SK-N-SH treated with all-trans-retinoic acid at 6 μM for 48 hours (cell line): Measurements from ENCODE around the gene DIP2C.

ENCODE experiments used
- ARNTL ChIP-seq: fragments of 450-650 bp; formaldehyde crosslinking; IDR thresholded peaks from 2 replicates; pipeline ENCODE4 v1.5.0; 2020; ENCODE audit warnings: low read depth, mild to moderate bottlenecking, moderate library complexity, borderline replicate concordance
- CSDC2 ChIP-seq: fragments of 250-450 bp; sonication (Bioruptor Pico); IDR thresholded peaks from 2 replicates; pipeline ENCODE4 v1.5.0; 2020; ENCODE audit warnings: mild to moderate bottlenecking, moderate library complexity
- ESRRG ChIP-seq: fragments of 250-450 bp; sonication (Bioruptor Pico); IDR thresholded peaks from 2 replicates; pipeline ENCODE4 v1.6.1; 2021; ENCODE audit warnings: mild to moderate bottlenecking
- OSR1 ChIP-seq: fragments of 250-450 bp; sonication (Bioruptor Pico); IDR thresholded peaks from 2 replicates; pipeline ENCODE4 v1.8.0; 2022; ENCODE audit warnings: moderate library complexity, mild to moderate bottlenecking, inconsistent platforms
- PPARA ChIP-seq: fragments of 250-450 bp; sonication (Bioruptor Pico); IDR thresholded peaks from 2 replicates; pipeline ENCODE4 v1.5.0; 2020; ENCODE audit warnings: mild to moderate bottlenecking, borderline replicate concordance
- ZFP3 ChIP-seq: fragments of 250-450 bp; sonication (Bioruptor Pico); IDR thresholded peaks from 2 replicates; pipeline ENCODE4 v1.5.0; 2020; ENCODE audit warnings: mild to moderate bottlenecking, moderate library complexity
- ZFP30 ChIP-seq: fragments of 450-650 bp; formaldehyde crosslinking; IDR thresholded peaks from 2 replicates; pipeline ENCODE4 v1.5.0; 2022; ENCODE audit warnings: mild to moderate bottlenecking, moderate library complexity
- ZNF70 ChIP-seq: fragments of 450-650 bp; formaldehyde crosslinking; IDR thresholded peaks from 2 replicates; pipeline ENCODE4 v1.5.0; 2020; ENCODE audit warnings: mild to moderate bottlenecking, moderate library complexity
- ZNF8 ChIP-seq: fragments of 450-650 bp; formaldehyde crosslinking; IDR thresholded peaks from 2 replicates; pipeline ENCODE4 v1.5.0; 2020; ENCODE audit warnings: mild to moderate bottlenecking, moderate library complexity
- TF ChIP-seq, protein P1 (sequence below): fragments of 250-450 bp; sonication (Bioruptor Pico); IDR thresholded peaks from 2 replicates; pipeline ENCODE4 v1.5.0; 2020; ENCODE audit warnings: mild to moderate bottlenecking, moderate library complexity
- TF ChIP-seq, protein P2 (sequence below): fragments of 250-450 bp; sonication (Bioruptor Pico); IDR thresholded peaks from 2 replicates; pipeline ENCODE4 v1.8.0; 2020; ENCODE audit warnings: mild to moderate bottlenecking, moderate library complexity, borderline replicate concordance
- TF ChIP-seq, protein P3 (sequence below): fragments of 250-450 bp; sonication (Bioruptor Pico); IDR thresholded peaks from 2 replicates; pipeline ENCODE4 v1.8.0; 2021; ENCODE audit warnings: low read depth, mild to moderate bottlenecking, moderate library complexity, borderline replicate concordance

DNA sequence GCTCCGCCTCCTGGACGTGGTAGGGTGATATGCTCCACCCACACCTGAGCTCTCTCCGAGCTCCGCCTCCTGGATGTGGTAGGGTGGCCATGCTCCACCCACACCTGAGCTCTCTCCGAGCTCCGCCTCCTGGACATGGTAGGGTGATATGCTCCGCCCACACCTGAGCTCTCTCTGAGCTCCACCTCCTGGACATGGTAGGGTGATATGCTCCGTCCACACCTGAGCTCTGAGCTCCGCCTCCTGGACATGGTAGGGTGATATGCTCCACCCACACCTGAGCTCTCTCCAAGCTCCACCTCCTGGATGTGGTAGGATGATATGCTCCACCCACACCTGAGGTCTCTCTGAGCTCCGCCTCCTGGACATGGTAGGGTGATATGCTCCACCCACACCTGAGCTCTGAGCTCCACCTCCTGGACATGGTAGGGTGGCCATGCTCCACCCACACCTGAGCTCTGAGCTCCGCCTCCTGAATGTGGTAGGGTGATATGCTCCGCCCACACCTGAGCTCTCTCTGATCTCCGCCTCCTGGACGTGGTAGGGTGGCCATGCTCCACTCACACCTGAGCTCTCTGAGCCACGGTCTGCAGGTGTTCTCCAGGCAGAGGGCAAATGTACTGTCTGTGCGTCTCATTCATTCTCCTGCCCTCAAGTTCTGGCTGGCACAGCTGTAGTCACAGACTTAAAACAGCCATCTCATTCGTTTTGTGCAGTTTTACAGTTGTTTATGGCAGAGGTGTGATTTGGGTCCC lies 252.4 kb downstream of the DIP2C start:
- TF ChIP-seq ZFP3 (CRISPR knock-in tag) (no peak), ARNTL (CRISPR knock-in tag) (no peak), ZNF70 (CRISPR knock-in tag) (no peak), CSDC2 (no peak), ESRRG (no peak), PPARA (no peak), ZFP30 (CRISPR knock-in tag) (no peak), ZNF8 (no peak), OSR1 (CRISPR knock-in tag) (no peak)
- TF ChIP-seq, protein P1, sequence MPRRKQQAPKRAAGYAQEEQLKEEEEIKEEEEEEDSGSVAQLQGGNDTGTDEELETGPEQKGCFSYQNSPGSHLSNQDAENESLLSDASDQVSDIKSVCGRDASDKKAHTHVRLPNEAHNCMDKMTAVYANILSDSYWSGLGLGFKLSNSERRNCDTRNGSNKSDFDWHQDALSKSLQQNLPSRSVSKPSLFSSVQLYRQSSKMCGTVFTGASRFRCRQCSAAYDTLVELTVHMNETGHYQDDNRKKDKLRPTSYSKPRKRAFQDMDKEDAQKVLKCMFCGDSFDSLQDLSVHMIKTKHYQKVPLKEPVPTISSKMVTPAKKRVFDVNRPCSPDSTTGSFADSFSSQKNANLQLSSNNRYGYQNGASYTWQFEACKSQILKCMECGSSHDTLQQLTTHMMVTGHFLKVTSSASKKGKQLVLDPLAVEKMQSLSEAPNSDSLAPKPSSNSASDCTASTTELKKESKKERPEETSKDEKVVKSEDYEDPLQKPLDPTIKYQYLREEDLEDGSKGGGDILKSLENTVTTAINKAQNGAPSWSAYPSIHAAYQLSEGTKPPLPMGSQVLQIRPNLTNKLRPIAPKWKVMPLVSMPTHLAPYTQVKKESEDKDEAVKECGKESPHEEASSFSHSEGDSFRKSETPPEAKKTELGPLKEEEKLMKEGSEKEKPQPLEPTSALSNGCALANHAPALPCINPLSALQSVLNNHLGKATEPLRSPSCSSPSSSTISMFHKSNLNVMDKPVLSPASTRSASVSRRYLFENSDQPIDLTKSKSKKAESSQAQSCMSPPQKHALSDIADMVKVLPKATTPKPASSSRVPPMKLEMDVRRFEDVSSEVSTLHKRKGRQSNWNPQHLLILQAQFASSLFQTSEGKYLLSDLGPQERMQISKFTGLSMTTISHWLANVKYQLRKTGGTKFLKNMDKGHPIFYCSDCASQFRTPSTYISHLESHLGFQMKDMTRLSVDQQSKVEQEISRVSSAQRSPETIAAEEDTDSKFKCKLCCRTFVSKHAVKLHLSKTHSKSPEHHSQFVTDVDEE, result no peak
- TF ChIP-seq, protein P2, sequence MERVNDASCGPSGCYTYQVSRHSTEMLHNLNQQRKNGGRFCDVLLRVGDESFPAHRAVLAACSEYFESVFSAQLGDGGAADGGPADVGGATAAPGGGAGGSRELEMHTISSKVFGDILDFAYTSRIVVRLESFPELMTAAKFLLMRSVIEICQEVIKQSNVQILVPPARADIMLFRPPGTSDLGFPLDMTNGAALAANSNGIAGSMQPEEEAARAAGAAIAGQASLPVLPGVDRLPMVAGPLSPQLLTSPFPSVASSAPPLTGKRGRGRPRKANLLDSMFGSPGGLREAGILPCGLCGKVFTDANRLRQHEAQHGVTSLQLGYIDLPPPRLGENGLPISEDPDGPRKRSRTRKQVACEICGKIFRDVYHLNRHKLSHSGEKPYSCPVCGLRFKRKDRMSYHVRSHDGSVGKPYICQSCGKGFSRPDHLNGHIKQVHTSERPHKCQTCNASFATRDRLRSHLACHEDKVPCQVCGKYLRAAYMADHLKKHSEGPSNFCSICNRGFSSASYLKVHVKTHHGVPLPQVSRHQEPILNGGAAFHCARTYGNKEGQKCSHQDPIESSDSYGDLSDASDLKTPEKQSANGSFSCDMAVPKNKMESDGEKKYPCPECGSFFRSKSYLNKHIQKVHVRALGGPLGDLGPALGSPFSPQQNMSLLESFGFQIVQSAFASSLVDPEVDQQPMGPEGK (CRISPR knock-in tag), result no peak
- TF ChIP-seq, protein P3, sequence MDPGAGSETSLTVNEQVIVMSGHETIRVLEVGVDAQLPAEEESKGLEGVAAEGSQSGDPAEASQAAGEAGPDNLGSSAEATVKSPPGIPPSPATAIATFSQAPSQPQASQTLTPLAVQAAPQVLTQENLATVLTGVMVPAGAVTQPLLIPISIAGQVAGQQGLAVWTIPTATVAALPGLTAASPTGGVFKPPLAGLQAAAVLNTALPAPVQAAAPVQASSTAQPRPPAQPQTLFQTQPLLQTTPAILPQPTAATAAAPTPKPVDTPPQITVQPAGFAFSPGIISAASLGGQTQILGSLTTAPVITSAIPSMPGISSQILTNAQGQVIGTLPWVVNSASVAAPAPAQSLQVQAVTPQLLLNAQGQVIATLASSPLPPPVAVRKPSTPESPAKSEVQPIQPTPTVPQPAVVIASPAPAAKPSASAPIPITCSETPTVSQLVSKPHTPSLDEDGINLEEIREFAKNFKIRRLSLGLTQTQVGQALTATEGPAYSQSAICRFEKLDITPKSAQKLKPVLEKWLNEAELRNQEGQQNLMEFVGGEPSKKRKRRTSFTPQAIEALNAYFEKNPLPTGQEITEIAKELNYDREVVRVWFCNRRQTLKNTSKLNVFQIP (CRISPR knock-in tag), result no peak
